HG02938 (cell line): ENCODE measurements around the gene EPG5.
"Not testable (repeated sequence)": the region's sequence is repeated elsewhere in the genome, so short reads cannot be mapped to it uniquely, and the experiment has no call there.

Experiments used
- ATAC-seq: cut with Tn5 transposase; IDR thresholded peaks from one replicate; pipeline ENCODE4 v1.9.1; 2021; ENCODE audit warnings: mild to moderate bottlenecking, moderate library complexity; ENCODE audit not compliant: unreplicated experiment

EPG5 gene

GRCh38 chr18:45980229-45980628 lies 13.1 kb upstream of the EPG5 start:
- no peak for ATAC-seq

GRCh38 chr18:45978084-45978483 lies 11.0 kb upstream of the EPG5 start:
- ATAC-seq: no peak

DNA sequence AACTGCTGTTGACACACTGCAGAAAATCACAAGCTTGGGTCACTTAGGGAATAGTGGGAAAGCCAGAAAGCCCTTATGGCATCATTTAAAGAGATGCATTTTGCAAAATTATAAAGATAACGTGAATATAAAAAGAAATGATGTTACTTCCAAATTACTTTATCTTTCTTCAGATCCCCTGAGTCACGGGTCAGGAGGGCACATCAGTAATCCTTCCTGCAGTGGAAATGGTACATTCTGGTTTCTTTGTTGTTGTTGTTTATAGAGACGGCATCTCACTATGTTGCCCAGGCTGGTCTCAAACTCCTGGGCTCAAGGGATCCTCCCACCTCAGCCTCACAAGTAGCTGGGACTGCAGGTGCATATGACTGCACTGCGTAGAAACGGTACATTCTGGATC lies 9.8 kb upstream of the EPG5 start:
- ATAC-seq: no peak

GRCh38 chr18:45976566-45976965 lies 9.4 kb upstream of the EPG5 start:
- no peak for ATAC-seq

GRCh38 chr18:45974088-45974536 lies 7.0 kb upstream of the EPG5 start:
- ATAC-seq: peak; percentile 56

- ATAC-seq: not testable (repeated sequence)
Measured at GRCh38 chr18:45964913-45965312, 2.2 kb downstream of the EPG5 start.

GRCh38 chr18:45962866-45963265 lies 4.3 kb downstream of the EPG5 start:
- ATAC-seq: no peak

DNA sequence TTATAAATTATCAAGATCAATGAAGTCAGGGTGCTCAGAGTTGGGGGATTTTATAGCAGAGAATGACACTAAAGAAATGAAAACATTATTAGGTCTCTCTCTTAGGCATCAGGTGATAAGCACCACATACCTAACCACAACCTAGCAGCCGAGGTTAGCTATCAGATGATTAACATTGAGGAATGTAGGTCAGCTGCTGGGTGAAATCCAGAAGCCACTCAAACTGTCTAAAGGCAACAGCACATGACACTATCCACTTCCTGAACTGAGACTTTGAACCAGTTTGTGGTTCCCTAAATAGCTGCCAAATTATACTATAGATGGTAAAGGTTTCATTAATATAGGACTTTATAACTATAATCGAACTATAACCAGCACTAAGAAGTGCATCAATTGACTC lies 4.7 kb downstream of the EPG5 start:
- no peak for ATAC-seq

DNA sequence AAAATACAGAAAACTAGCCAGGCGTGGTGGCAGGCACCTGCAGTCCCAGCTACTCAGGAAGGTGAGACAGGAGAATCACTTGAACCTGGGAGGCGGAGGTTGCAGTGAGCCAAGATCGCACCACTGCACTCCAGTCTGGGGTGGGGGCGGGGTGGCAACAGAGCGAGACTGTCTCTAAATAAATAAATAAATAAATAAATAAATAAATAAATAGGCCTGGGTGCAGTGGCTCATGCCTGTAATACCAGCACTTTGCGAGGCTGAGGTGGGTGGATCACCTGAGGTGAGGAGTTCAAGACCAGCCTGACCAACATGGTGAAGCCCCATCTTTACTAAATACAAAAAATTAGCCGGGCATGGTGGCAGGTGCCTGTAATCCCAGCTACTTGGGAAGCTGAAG lies 7.6 kb downstream of the EPG5 start:
- ATAC-seq: not testable (repeated sequence)

- no peak for ATAC-seq
Measured at GRCh38 chr18:45958730-45959129, 8.4 kb downstream of the EPG5 start.

GRCh38 chr18:45958027-45958426 lies 9.1 kb downstream of the EPG5 start:
- no peak for ATAC-seq

- ATAC-seq: no peak
Measured at GRCh38 chr18:45957100-45957499, 10.0 kb downstream of the EPG5 start.

- ATAC-seq: no peak
Measured at GRCh38 chr18:45954070-45954934, 12.8 kb downstream of the EPG5 start.

DNA sequence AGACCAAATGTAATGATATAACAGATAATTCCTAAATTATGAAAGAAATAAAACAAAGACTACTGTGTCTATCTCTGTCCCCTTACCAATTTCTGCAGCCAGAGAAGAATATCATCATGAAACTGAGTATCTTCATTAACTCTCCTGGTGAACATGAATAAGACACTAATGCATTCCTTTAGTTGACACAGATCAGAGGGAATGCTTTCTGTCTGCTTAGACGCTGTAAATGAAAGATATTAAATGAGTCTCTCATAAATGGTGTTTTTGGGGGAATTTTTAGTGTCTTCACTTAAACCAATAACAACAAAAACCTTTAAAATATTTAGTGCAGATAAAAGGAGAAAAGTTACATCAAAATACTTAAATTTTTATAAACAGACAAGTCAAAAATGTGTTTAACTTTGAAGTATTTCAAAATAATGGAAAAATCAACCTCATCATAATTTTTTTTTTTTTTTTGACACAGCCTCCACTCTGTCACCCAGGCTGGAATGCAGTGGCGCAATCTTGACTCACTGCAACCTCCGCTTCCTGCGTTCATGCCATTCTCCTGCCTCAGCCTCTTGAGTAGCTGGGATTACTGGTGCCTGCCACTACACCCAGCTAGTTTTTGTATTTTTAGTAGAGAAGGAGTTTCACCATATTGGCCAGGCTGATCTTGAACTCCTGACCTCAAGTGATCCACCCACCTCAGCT lies 16.0 kb downstream of the EPG5 start:
- ATAC-seq: no peak

GRCh38 chr18:45945669-45946068 lies 21.5 kb downstream of the EPG5 start:
- ATAC-seq: no peak

- no peak for ATAC-seq
Measured at GRCh38 chr18:45940724-45941123, 26.4 kb downstream of the EPG5 start.

DNA sequence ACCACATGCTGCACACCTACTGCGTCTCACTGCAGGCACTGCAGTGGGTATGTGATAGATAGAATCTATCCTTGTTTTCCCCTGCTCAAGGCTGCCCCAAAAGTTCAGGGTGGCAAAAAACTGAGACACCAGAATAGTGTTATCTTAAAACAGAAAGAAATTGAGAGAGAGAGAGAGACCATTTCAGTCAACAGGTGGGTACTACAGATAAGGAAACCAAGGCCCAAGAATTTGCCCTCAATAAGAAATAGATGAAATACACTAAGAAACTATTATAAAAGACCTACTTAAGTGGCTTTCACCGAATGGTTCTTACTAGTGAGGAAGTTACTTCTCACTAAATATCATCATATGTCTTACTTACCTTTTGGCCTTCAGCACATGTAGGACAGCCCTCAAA lies 27.9 kb downstream of the EPG5 start:
- no peak for ATAC-seq

DNA sequence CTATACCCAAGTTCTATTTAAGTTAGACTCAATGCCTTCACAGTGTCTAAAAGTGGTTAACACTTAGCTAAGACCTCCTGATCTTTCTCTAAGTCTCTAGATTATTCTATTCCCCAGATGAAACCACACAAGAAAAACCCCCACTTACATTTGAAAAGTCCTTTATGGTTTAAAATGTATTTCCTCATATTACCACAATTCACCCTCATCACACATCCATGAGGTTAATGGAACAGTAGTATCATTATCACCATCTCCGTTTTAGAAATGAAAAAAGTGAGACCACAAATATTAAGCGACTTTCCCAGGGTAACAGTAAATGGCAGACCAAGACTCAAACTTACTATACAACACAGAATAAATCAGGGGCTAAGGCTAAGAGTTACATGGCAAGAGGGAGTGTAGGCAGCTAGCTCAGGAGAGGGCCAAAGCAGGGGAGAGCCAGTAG lies 28.6 kb downstream of the EPG5 start:
- no peak for ATAC-seq

DNA sequence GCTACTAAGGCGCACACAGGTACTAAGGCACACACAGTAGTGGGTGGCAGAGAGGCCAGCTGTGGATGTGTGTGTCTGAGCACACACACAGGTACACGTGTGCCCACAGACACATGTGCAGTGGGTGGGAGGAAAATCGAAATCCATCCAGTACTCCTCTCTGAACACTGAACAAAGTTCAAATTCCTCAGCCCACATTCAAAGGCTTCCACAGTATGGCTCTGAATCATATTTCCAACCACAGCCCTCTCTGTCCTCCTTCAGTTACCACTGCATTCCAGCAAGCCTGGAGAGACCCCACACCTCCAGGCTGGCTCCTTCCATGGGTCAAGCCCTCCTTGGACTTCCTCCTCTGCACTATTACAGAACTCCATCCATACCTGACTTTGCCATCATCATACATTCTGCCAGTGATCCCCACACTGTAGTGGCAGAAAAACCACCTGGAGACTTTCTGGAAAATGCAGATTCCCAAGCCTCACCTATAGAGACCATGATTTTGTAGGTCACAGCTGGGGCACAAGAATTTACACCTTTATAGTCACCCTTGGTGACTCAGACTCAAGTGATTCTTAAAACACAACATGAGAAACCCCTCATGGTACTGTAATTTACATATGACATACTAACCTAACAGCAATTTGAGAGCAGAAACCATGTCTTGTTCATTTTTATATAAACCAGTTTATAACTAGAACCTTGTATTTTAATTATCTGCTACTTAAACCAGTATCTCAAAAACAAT lies 31.4 kb downstream of the EPG5 start:
- ATAC-seq: no peak

GRCh38 chr18:45932708-45933107 lies 34.4 kb downstream of the EPG5 start:
- no peak for ATAC-seq

DNA sequence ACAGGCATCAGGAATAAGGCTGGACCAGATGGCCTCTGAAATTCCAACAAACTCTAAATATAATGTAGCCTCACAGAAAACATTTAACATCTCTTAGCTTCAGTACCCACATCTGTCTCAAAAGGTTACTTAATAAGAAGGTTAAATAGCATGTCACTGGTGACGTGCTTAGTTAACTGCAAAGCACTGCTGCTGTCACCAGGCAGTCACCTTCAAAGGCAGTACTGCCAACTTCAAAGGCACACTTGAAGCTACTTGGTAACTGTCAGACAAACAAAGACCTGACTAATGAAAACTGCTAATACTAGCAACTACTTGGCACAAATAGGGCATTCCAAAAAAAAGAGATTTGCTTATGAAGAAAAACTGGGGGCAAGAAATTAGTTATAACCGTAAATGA lies 36.2 kb downstream of the EPG5 start:
- no peak for ATAC-seq
